HG03457 (cell line): Measurements from ENCODE around the gene STPG4.
"Not testable (repeated sequence)": the region's sequence is repeated elsewhere in the genome, so short reads cannot be mapped to it uniquely, and the experiment has no call there.

Experiments used
- ATAC-seq: cut with Tn5 transposase; IDR thresholded peaks from one replicate; pipeline ENCODE4 v1.9.1; 2021; ENCODE audit warnings: moderate number of reproducible peaks; ENCODE audit not compliant: unreplicated experiment

Gene STPG4

GRCh38 chr2:47128705-47129104 lies 26.4 kb downstream of the STPG4 start:
- no peak for ATAC-seq

GRCh38 chr2:47127862-47128543 lies 27.1 kb downstream of the STPG4 start:
- ATAC-seq = no peak

DNA sequence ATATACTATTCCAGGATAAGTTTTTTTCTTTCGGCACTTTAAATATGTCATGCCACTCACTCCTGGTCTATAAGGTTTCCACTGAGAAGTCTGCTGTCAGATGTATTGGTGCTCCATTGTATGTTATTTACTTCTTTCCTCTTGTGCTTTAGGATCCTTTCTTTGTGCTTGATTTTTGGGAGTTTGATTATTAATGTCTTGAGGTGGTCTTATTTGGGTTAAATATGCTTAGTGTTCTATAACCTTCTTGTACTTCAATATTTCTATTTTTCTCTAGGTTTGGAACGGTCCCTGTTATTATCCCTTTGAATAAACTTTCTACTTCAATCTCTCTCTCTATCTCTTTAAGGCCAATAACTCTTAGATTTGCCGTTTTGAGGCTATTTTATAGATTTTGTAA lies 28.3 kb downstream of the STPG4 start:
- ATAC-seq = no peak

DNA sequence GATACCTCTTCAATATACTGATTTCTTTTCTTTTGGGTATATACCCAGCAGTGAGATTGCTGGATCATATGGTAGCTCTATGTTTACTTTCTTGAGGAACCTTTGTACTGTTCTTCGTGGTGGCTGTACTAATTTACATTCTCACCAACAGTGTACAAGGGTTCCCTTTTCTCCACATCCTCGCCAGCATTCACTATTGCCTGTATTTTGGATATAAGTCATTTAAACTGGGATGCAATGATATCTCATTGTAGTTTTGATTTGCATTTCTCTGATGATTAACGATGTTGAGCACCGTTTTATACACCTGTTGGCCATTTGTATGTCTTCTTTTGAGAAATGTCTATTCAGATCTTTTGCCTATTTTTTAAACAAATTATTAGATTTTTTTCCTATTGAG lies 30.4 kb downstream of the STPG4 start:
- ATAC-seq = not testable (repeated sequence)

- ATAC-seq = not testable (repeated sequence)
Measured at GRCh38 chr2:47120424-47120823, 34.7 kb downstream of the STPG4 start.

DNA sequence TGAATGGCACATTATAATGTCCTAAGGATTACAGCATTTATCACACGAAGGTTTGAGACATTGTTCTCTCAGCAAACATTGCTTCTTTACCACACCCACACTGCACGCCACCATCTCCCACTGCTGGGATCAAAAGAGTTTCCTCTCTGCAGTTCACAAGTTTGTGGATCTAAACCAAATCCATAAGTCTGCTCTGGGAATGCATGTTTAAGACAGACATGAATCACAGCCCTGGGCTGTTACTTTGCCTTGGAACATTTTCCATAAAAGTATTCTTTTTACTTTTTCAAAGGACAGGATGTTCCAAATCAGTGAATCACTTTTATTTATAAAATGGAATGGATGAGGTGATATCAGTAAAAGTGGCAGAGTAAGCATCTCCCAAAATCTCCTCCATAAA lies 36.1 kb downstream of the STPG4 start:
- no peak for ATAC-seq

GRCh38 chr2:47118581-47118980 lies 36.5 kb downstream of the STPG4 start:
- no peak for ATAC-seq

DNA sequence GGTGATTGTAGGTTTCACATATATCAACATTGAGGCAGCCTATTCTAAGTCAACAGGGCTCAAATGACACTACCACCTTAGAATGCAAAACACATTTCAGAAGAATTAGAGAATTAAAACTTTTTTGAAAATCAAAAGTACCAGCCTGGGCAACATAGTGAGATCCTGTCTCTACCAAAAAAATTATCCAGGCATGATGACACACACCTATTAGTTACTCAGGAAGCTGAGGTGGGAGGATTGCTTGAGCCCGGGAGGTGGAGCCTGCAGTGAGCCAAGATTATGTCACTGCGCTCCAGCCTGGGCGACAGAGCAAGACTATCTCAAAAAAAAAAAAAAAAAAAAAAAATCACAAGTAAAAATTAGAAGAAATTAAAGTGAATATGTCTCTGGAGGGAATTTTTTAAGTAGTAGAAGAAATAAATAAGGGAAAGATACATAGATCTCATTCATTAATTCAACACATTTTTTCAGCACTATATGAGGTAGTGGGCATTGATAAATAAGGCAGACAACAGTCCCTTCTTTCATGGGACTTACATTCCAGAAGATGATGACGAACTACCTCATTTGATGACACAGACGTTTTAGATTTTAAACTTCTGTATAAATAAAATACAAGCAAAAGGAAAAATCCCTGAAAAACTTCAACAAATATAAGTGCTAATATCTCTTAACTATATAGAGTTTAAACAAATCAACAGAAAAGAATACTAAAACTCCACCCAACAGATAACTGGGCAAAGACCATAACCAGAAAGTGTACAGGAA lies 42.3 kb downstream of the STPG4 start:
- no peak for ATAC-seq

- ATAC-seq = no peak
Measured at GRCh38 chr2:47109680-47110079, 45.4 kb downstream of the STPG4 start.

- ATAC-seq = no peak
Measured at GRCh38 chr2:47109007-47109375, 46.1 kb downstream of the STPG4 start.

DNA sequence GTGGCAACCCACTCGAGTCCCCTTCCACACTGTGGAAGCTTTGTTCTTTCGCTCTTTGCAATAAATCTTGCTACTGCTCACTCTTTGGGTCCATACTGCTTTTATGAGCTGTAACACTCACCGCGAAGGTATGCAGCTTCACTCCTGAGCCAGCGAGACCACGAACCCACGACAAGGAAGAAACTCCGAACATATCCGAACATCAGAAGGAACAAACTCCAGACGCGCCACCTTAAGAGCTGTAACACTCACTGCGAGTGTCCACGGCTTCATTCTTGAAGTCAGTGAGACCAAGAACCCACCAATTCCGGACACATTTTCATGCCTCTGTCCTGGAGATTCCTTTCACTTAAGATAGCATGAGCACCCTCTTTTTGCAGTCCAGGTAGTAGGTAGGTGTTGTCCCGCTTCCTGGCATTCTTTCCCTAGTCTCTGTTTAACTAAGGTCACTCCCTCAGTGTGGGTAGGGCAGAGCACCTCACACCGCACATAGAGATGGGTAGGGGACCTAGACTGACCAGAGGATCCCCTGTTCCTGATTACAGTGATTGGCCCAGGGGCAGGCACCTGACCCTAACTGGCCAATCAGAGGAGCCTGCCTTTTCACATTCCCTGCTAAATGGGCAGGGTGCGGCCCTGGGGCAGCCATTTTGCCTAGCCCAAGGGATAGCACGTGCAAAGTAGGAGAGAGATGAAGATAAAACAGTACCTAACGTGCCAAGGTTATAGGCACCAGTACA lies 46.7 kb downstream of the STPG4 start:
- ATAC-seq = not testable (repeated sequence)

DNA sequence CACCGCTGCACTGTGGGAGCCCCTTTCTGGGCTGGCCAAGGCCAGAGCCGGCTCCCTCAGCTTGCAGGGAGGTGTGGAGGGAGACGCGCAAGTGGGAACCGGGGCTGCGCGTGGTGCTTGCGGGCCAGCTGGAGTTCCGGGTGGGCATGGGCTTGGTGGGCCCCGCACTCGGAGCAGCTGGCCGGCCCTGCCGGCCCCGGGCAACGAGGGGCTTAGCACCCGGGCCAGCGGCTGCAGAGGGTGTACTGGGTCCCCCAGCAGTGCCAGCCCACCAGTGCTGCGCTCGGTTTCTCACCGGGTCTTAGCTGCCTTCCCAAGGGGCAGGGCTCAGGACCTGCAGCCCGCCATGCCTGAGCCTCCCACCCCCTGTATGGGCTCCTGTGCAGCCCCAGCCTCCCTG lies 47.9 kb downstream of the STPG4 start:
- ATAC-seq = not testable (repeated sequence)

- not testable (repeated sequence) for ATAC-seq
Measured at GRCh38 chr2:47106231-47106630, 48.9 kb downstream of the STPG4 start.

- ATAC-seq = not testable (repeated sequence)
Measured at GRCh38 chr2:47099712-47100111, 55.4 kb downstream of the STPG4 start.

- ATAC-seq = no peak
Measured at GRCh38 chr2:47098953-47099352, 56.2 kb downstream of the STPG4 start.

DNA sequence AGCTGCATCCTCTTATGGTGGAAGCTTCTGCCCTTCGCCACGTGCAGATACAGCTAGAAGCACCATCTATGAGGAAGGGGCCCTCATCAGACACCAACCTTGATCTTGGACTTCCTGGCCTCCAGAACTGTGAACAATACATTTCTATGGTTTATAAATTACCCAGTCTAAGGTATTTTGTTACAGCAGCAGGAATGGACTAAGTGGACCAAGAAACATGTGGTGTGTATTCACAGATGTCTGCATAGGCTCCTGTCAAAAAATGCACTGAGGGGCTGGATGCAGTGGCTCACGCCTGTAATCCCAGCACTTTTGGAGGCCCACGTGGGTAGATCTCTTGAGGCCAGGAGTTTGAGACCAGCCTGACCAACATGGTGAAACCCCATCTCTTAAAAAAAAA lies 57.5 kb downstream of the STPG4 start:
- no peak for ATAC-seq

DNA sequence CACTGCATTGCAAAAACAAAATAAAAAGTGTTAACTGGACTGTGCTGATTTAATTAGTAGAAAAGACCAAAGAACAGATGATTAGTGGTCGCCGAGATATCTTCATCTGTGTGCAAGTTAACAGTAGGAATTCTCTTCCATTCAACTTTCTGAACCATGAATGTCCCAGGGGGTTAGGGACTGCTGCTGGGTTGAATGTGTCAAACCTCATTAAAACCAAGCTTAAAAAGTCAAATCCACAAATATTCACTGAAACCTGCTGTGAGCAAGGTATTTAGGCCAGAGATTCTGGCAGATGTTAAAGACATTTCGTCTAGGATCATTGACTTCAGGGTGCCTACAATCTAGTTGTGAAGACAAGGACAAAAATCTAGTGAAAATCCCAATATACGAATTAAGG lies 58.7 kb downstream of the STPG4 start:
- no peak for ATAC-seq

DNA sequence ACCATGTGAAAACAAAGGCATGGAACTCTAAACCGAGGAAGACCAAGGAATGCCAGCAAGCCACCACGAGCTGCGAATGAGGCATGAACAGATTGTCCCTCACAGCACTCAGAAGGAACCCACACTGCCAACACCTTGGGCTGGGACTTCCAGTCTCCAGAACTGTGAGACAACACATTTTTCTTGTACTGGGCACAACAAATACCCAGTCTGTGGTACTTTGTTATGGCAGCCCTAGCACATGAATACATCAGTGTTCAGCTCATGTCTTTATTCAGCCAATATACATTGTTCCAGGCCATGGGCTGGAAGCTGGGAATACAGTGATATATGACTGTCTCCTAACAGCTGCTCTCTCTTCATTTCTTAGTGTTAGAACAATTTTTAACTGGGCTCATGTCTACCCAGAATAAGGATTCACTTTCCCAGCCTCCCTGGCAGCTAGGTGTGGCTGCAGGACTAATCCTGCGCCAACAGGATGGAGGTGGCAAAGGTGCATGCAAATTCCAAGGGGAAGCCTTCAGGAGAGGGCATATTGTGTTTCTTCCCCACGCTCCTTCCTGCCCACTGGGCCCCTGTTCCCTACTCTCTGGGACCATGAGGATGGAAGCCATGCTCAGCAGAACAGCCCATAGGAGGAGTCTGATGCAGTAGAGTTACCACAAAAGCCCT lies 59.6 kb downstream of the STPG4 start:
- no peak for ATAC-seq

- ATAC-seq = no peak
Measured at GRCh38 chr2:47094511-47095142, 60.5 kb downstream of the STPG4 start.

- ATAC-seq = no peak
Measured at GRCh38 chr2:47093626-47094025, 61.5 kb downstream of the STPG4 start.

DNA sequence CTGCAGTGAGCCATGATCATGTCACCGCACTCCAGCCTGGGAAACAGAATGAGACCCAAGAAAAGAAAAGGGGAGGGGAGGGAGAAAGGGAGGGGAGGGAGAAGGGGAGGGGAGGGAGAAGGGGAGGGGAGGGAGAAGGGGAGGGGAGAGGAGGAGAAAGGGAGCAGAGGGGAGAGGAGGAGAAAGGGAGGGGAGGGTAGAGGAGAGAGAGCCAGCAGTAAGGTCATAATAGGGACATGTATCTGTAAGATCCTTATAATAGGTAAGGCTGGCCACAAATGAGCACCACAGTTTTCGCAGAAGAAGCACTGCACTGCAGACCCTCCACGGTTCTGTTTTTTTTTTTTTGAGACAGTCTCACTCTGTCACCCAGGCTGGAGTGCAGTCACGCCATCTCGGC lies 62.6 kb downstream of the STPG4 start:
- ATAC-seq = no peak
